Peyer's patch (tissue), 4 donors: Measurements from ENCODE around the gene A3GALT2.

Source experiments
- CTCF ChIP-seq, 6 experiments: fragments of 450-650 bp in 4 of 6; fragments of 200-600 bp in 2 of 6; sonication (generic) in 1 of 6; IDR thresholded peaks; one replicate each; pipeline ENCODE4 v1.5.1; 2017 to 2019; ENCODE audit warnings: antibody characterized with exemption in 6 of 6, mild to moderate bottlenecking in 3 of 6, moderate library complexity in 1 of 6
- POLR2A ChIP-seq, 2 donors: fragments of 450-650 bp; IDR thresholded peaks; one replicate each; pipeline ENCODE4 v1.5.1; 2017; ENCODE audit warnings: antibody characterized with exemption in 2 of 2, mild to moderate bottlenecking in 2 of 2, moderate library complexity in 2 of 2

- no peak for TF ChIP-seq CTCF (IDR thresholded peaks at IDR 0.05)
- TF ChIP-seq POLR2A (IDR thresholded peaks at IDR 0.05) = no peak
These were observed 40.7 kb downstream of the A3GALT2 start for GRCh38 chr1:33280091-33280661.
